HG03439 (cell line): Measurements from ENCODE around the gene ZDHHC5.

Source experiments
- ATAC-seq: cut with Tn5 transposase; IDR thresholded peaks from one replicate; pipeline ENCODE4 v1.9.1; 2021; ENCODE audit warnings: mild to moderate bottlenecking, moderate library complexity; ENCODE audit not compliant: unreplicated experiment

Gene ZDHHC5, protein sequence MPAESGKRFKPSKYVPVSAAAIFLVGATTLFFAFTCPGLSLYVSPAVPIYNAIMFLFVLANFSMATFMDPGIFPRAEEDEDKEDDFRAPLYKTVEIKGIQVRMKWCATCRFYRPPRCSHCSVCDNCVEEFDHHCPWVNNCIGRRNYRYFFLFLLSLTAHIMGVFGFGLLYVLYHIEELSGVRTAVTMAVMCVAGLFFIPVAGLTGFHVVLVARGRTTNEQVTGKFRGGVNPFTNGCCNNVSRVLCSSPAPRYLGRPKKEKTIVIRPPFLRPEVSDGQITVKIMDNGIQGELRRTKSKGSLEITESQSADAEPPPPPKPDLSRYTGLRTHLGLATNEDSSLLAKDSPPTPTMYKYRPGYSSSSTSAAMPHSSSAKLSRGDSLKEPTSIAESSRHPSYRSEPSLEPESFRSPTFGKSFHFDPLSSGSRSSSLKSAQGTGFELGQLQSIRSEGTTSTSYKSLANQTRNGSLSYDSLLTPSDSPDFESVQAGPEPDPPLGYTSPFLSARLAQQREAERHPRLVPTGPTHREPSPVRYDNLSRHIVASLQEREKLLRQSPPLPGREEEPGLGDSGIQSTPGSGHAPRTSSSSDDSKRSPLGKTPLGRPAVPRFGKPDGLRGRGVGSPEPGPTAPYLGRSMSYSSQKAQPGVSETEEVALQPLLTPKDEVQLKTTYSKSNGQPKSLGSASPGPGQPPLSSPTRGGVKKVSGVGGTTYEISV

DNA sequence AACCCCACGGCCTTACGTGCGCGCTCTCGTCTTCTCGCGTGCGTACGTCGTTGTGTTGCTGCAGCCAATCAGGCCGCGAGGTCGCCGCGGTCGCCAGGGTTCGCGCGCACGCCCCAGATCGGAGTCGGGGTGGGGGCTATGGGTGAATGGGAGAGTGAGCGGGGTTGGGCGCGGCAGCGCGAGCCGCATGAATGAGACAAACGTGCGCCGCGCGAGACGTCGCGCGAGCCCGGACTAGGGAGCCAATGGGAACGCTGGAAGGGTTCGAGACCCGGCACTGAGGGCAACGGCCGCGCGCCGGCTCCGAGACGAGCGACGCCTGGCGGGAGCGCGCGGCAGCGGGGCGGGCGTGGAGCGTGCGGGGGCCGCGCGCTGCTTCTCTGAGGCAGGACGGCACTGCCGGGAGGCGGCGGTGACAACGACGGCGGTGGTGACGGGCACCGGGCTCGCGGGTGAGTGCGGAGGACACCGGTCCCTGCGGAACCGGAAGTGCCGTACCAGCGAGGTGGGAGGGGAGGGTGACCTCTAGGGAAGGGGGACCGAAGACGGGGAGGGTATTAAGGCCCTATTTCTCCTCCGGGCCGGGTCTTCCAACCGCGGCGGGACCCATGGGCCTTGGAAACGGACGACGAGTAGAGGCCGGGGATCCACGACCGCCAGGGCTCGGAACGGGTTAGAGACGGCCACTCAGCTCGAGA is at the start of gene ZDHHC5:
TSS of gene ZDHHC5 (plus strand) at position 379 of the 698 bp plus-strand sequence. CDS start 4,977 bp downstream, outside the sequence.
- ATAC-seq = peak; percentile 85

DNA sequence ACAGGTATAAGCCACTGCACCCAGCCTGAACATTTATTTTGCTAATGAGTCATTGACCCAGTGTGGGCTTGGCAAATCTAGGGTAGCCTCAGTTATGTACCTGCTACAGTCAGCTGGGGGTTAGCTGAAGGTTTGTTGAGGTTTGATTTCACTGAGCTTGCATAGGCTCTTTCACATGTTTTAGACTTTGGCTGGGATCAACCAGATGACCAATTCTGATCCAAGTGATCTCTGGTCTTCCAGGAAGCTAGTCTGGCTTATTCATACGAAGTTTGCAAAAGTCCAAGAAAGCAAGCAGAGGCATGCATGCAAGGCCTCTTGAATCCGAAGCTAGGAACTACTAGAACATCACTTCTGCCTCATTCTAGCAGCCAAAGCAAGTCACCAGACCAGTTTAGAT is 49.5 kb upstream of the ZDHHC5 start:
- no peak for ATAC-seq

DNA sequence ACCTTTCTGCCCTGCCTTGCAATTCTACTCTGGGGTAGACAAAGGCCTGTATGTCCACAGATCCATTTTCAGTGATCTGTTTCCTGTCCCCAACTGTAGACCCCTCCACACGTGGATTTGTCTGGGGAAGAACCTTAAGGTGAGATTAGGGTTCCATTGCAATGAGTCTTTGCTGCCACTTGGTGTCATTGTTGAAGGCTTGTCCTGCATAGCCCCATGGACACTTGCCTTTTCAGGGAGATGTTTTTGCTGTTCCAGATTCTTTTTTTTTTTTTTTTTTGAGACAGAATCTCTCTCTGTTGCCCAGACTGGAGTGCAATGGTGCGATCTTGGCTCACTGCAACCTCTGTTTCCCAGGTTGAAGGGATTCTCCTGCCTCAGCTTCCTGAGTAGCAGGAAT is 48.6 kb upstream of the ZDHHC5 start:
- no peak for ATAC-seq

DNA sequence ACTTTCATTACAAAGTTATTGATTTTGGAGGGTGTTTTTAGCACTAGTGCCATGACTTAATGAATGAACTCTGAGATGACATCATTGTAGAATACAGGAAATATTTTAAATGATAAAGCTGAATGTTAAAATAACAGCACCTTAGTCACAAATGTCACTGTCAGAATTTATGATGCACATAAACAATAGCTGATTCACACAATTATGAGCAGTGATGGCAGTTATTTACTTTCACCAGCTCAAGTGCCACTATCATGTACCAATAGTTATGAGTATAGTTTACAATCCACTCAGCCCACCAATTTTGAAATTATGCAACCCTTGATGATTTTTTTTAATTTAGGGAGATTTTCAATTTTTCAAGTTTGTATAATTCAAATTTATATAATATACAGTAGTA is 47.4 kb upstream of the ZDHHC5 start:
- ATAC-seq = no peak

DNA sequence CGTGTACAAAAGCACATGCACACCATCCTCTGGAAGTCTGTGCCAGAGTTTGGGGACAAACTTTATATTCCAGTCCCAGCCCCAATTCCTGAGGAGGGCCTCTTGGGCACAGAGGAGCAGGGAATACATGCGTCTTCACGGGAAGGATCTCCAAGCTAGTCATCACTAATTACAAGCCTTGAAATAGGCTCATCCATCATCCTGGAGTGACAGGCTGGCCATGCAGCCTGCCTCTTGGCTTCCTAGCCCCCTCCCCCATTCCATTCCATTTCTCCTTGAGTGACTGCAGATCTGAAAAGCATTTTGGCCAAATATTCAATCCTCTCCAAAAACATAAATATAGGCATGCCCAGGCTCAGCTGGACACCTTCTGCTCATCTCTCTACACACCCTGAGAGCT is 45.7 kb upstream of the ZDHHC5 start:
- no peak for ATAC-seq

DNA sequence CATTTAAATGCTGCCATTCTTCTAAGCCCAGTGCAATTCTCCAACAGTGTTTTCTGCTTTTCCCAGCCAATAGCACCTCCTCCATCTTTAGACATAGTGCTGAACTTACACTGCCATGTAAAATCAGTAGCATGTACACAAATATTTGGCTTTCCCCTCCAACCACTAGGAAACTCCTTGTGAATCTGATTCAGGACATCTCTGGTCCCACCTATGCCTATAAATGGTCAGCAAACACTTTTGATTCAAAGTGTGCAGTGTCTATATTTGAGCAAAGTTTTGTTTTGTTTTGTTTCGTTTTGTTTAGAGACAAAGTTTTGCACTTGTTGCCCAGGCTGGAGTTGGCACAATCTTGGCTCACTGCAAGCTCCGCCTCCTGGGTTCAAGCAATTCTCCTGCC is 43.0 kb upstream of the ZDHHC5 start:
- no peak for ATAC-seq

DNA sequence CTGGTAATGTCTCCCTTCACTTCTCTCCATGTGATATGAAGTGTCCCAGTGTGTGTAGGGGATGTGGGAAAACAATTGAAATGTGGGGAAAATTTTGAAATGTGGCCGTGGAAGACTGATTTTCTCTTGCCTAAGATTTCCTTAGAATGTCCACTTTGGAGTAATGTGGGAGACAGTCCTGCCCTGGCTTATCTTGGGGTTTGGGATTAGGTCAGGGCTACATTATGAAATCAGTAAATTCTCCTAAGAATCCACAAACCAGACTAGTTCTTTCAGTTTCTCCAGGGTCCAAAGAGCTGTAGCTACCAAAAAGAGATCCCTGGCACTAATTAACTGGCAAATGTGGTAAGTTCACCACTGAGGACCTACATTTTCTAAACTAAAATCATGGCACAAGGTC is 41.0 kb upstream of the ZDHHC5 start:
- no peak for ATAC-seq

DNA sequence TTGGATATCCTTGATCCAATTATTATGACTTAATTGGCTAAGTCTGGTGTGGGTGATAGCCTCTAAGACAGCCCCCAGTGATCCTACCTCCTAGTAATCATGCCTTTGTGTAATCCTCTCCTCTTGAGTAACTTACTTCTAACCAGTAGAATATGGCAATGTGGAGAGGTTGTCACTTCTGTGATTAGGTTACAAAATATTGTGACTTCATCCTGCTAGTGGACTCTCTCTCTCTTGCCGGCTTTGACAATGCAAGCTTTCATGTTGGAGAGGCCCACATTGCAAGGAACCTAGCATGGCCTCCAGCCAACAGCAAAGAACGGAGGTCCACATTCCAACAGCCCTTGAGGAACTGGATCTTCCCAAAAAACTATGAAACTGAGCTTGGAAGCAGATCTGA is 37.7 kb upstream of the ZDHHC5 start:
- ATAC-seq = no peak

DNA sequence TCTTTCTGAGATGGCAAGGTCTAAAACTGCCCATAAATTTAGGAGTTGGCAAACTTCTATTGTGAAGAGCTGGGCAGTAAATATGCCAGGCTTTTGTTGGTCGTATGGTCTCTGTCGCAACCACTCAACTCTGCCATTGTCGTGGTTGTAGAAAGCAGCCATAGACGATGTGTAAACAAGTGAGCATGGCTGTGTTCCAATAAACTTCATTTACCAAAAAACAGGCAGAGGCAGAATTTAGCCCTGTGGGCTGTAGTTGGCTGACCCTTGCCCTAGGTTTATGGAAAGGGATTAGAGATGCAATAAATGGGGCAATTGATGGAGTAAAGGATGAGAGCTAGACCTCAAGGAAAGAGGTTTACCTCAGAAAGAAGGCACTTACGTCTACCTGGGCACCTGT is 35.8 kb upstream of the ZDHHC5 start:
- ATAC-seq = no peak

DNA sequence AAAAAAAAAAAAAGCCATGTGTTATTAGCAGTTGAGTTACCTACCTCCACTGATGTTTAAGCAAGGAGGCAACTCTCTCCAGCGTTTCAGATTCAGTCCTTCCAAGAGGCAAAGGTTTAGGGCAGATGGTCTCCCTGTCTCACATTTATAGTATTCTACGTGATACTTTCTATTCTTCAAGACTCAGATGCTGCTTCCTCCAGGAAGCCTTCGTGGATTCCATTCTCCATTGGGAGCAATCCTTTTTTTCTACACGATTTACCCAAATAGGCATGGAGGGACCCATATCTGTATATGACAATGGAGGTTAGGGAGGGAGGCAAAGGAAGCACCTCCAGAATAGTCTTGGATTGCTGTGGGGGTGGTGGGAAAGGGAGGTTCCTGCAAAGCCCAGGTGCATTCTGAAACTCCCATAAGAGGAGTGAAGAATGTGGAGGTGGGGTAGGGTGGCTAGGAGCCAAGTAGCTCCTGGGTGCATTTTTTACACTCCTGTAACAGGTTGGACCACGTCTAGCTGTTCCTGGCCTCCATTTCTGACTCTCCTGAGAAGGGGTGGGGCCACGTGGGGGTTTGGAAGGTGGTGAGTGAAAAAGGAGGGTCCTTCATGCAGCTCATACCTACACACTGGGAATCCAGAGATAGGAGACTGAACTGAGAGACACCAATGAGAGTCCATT is 34.4 kb upstream of the ZDHHC5 start:
- no peak for ATAC-seq

DNA sequence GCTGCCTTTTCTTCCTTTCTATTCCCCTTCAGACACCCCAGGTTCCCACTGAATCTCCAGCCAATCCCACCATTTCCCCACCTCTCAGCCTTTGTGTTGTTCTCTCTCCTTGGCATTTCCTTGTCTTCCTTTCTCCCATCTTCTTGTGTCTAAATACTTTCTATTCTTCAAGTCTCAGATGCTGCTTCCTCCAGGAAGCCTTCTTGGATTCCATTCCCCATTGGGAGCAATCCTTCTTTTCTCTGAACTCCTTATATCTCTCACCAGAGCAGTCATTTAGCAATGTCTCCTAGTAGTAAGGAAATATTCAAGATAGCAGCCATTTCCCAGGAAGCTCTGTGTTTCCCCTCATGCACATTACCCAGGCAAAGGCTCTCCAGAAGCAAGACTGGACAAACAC is 33.6 kb upstream of the ZDHHC5 start:
- ATAC-seq = no peak

DNA sequence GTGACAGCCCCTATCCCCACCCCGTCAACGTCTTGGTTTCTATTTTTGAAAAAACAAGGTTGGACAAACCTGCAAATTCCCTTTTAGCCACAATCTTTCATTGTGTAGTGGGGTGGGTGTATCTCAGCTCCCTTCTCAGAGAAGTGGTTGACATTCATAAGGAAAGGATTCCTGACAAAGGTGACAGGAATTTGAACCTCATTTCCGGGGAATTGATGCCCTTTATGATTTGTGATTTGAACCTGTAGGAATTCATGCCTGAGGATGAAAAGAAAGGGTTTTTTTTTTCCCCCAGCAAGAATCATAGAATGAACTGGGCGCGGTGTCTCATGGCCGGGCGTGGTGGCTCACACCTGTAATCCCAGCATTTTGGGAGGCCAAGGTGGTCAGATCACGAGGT is 32.7 kb upstream of the ZDHHC5 start:
- no peak for ATAC-seq

DNA sequence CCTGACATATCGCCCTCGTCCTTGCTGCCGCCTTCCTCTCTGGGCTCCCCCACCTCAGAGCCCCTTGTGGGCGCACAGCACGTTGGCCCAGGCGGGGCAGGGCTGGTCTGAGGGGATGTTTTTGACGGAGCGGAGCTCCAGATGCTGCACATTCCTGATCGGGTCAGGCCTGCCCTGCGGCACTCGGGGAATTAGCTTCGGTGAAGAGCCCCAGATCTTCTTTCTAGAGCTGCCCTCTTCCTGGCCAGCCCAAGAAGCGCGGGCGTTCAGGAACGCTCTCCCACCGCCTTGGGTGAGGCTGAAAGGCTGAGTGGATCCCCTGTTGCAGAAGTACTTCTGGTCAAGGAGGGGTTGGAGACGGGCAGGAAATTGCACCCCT is 30.3 kb upstream of the ZDHHC5 start:
- ATAC-seq = no peak

DNA sequence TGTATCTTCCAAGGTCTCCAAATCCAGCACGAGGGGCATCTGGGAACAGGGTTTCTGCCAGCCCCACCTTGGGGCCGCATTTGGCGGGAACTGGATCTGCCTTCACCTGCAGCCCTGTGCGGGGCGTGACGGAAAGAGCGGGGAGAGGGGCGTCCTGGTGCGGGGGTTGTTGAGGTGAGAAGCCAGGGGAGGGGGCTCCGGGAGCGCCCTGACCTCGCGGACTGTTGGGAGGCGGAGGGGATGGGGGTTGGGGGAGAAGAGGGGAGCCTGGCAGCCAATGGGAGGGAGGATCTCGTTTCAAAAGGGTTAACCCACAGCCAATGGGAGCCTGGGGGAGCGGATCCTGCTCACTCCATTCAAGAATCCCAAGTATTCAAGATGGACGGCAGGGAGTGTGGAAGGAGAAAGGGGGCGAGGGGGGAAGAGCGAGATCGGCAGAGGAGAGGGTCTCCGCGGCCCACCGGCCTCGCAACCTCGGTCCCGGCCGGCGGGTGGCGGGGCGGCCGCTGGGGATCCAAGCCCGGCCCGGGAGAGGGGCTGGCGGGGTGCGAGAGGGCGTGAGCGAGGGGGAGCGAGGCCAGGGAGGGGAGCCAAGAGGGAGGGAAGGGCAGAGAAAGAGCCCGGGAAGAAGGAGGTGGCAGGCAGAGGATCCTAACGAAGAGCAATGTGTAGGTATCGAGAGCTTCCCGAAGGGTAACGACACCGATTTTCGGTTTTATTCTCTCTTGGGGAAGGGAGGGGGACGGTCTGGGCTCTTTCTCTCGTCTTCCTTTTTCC is 29.7 kb upstream of the ZDHHC5 start:
- no peak for ATAC-seq

DNA sequence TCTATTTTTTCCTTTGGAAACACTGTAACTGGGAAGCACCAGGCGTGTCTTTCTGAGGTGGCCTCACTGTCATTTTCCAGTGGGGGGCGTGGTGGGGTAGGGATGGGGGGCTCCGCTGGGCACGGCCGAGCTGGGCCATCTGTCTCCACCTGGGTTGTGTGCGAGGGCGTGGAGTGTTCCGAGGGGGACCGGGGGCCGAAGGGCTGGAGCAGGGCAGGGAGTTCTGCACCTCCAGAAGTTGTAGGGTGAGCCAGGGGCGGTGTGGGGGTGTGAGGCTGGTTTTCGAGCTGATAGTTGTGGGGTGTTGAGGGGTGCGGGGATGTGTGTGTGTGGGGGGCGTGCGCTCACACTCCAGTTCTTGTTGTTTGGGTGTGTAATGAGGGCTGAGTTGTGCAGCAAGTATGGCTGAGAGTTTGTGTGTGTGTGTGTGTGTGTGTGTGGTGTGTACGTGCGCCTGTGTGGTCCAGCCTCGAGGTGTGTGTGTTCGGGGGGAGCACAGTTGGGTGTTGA is 29.0 kb upstream of the ZDHHC5 start:
- no peak for ATAC-seq

DNA sequence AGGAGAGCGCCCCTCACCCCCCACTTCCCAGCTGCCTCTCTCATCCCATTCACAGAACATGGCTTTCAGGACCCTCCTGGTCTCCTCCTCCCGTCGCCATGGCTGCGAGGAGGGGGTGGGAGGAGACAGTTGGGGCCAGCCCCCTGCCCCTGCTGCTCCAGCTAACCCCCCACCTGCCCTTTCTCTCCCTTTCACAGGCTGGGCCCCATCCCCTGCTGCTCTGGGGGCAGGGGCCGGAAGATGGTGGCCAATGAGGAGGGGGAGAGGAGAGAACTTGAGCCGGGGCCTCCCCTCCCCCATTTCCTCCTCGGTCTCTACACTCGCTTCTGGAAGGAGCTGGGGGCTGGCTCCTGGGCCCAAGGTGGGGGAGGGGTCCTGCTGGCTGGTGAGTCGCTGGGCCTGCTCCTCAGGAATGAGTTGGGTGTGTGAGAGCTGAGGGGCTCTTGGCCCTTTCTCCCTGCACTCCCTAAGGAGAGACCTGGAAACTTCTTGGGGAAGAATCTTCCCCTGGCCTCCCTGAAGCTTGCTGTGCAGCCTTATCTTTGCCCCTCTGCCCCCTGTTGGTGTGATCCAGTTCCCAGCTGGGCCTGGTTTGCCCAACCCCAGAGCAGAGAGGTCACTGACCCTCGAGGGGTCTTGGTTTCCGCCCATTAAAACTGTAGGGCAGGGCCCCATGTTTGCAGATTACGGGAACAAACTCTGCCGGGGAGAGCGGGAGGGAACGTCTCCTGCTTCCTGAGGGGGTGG is 28.4 kb upstream of the ZDHHC5 start:
- ATAC-seq = no peak

DNA sequence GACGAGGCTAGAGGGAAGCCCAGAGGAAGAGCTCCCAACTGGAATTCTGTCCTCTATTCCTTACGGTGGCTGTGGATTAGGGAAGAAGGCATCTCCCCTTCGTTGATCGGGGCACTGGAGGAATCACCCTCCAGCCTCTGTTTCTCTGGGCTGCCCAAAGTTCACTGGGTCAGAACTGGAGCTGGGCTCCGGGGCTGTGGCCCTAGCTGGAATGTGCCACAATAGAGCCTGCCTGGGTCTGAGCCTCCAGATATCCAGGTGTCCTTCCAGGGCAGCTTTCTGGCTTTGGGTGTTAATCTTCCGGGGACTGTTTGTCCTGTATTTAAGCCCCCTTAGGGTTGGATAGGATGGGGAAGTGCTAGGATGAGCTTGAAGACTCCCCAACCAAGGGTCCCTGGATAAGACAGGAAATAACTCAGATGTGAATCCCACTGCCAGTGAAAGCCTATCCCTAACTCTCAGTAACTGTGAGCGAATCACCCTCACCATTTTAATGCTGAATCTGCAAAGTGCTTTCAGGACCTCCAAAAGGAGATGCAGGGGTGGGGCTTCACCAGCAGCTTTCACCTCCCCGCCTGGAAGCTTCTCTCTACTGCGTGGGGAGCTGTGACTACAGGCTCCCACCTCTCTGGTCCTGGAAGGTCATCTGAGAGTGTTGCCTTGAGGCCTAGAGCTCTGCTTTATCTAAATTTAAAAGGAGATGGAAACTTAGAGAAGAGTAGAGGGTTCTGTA is 27.7 kb upstream of the ZDHHC5 start:
- ATAC-seq = no peak

DNA sequence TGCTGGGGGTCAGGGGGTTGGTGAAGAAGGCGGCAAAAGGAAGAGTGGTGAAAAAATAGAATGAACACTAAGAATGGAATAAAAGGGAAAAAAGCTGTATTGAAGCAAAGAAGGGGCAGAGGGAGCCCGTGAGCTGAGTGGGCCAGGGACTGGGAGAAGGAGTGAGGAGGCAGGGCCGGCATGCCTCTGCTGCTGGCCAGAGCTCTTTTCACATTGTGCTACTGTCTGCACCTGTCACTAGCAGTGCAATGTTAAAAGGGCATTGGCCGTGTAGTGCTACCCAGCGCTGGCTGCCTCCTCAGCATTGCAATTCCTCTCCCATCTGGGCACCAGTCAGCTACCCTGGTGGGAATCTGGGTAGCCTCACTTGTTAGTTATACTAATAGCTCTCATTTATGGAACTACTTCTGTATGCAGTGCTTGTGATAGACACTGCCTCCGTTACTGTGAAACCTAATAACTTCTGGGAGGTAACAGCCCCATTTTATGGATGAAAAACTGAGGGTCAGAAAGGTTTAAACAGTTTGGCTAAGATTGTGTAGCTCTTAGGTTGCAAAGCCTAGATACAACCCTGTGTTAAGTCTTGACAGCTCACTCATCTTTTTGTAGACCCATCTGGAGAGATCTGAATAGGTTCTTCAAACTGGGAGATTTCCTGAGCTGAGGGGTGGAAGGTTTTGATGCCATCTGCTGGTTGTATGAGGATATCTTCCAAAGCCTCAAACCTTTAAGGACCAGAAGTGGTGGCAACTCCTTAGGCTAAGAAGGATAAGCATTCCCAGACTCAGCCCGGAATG is 26.7 kb upstream of the ZDHHC5 start:
- ATAC-seq = no peak
